Endothelial cell of umbilical vein (primary cell): Measurements from ENCODE around the gene FUBP3. TPM values are rescaled to one million over a fixed set of nuclear protein-coding genes. Genes with fewer than 3 reads are reported as not detected.

Experiments used
- BruUV-seq: library from RNA; stranded (reverse); fragments of 400-500 nt; replicated peaks from 2 replicates; lab custom pipeline; 2021; lab: Mats Ljungman, UMichigan
- CTCF ChIA-PET: fragments of 300-600, 350-600 bp; sonication (Branson Sonifier 250); formaldehyde crosslinking; loops from one replicate; lab custom pipeline; 2021; ENCODE audit warnings: antibody characterized with exemption, inconsistent platforms; lab: Charles Lee
- POLR2A ChIA-PET: fragments of 300-600, 350-600 bp; sonication (Branson Sonifier 250); formaldehyde crosslinking; loops from one replicate; lab custom pipeline; 2021; ENCODE audit warnings: antibody characterized with exemption, inconsistent platforms; lab: Charles Lee
- DNase-seq: peaks from one replicate; pipeline ENCODE4 v3.0.0-alpha.2; 2011; ENCODE audit warnings: low read depth, low spot score
- FAIRE-seq: peaks from 2 replicates; lab custom pipeline; 2011; peaks lifted over from hg19 to GRCh38; lab: Jason Lieb, UNC
- H2AFZ ChIP-seq: 2 replicates; pipeline ENCODE4 v1.6.0; 2012; ENCODE audit warnings: low read depth, low read length, control low read depth, inconsistent platforms
- H3K27ac ChIP-seq: 2 replicates; pipeline ENCODE4 v1.5.1; 2011; ENCODE audit warnings: low read depth, mild to moderate bottlenecking, control low read depth, low read length, moderate library complexity; ENCODE audit not compliant: insufficient read depth
- H3K27me3 ChIP-seq, 2 experiments: 2 replicates each; pipeline versions ENCODE4 v1.6.0 to v1.6.1; 2011; ENCODE audit warnings: low read length in 2 of 2, mixed read lengths in 1 of 2; ENCODE audit not compliant: control insufficient read depth in 2 of 2, insufficient read depth in 2 of 2
- H3K36me3 ChIP-seq, 2 experiments: 2 replicates in 1 of 2; 3 replicates in 1 of 2; pipeline ENCODE4 v1.5.1; 2011; ENCODE audit warnings: low read length in 2 of 2, mild to moderate bottlenecking in 1 of 2, moderate library complexity in 1 of 2; ENCODE audit not compliant: control insufficient read depth in 2 of 2, insufficient read depth in 2 of 2; ENCODE audit errors: extremely low read depth in 1 of 2
- H3K4me1 ChIP-seq: 3 replicates; pipeline ENCODE4 v1.5.1; 2011; ENCODE audit warnings: mild to moderate bottlenecking, low read length; ENCODE audit not compliant: control insufficient read depth, insufficient read depth; ENCODE audit errors: extremely low read depth
- H3K4me2 ChIP-seq: 2 replicates; pipeline ENCODE4 v1.6.1; 2011; ENCODE audit warnings: low read length, control low read depth, mixed read lengths; ENCODE audit not compliant: insufficient read depth
- H3K4me3 ChIP-seq, 3 experiments: fragments of 200-600 bp in 1 of 3; sonication (generic), shearing (Covaris generic) in 1 of 3; replicated peaks in 1 of 3; 2 replicates each; pipeline ENCODE4 v1.5.1; 2011 to 2016; ENCODE audit warnings: control low read depth in 3 of 3, low read length in 3 of 3, mild to moderate bottlenecking in 2 of 3, inconsistent platforms in 1 of 3, low read depth in 1 of 3, moderate library complexity in 1 of 3; ENCODE audit not compliant: insufficient read depth in 1 of 3
- H3K79me2 ChIP-seq: 2 replicates; pipeline ENCODE4 v1.6.0; 2012; ENCODE audit warnings: low read length, inconsistent platforms; ENCODE audit not compliant: control insufficient read depth, insufficient read depth
- H3K9ac ChIP-seq: replicated peaks from 2 replicates; pipeline ENCODE3; 2011; ENCODE audit warnings: low read length, control low read depth; ENCODE audit not compliant: insufficient read depth; ENCODE audit errors: extremely low read depth
- H3K9me1 ChIP-seq: replicated peaks from 3 replicates; pipeline ENCODE4 v1.6.0; 2011; ENCODE audit warnings: mild to moderate bottlenecking, low read length; ENCODE audit not compliant: control insufficient read depth, insufficient read depth; ENCODE audit errors: extremely low read depth
- H3K9me3 ChIP-seq: replicated peaks from 2 replicates; pipeline ENCODE4 v1.5.1; 2012; ENCODE audit warnings: low read length, inconsistent platforms; ENCODE audit not compliant: control insufficient read depth, insufficient read depth
- H4K20me1 ChIP-seq: replicated peaks from 2 replicates; pipeline ENCODE3; 2011; ENCODE audit warnings: mild to moderate bottlenecking, low read length; ENCODE audit not compliant: control insufficient read depth, insufficient read depth; ENCODE audit errors: extremely low read depth
- CTCF ChIP-seq, 2 donors: IDR thresholded peaks; 1 replicate in 1 of 2; 2 replicates in 1 of 2; pipeline ENCODE4 v1.5.1; 2011; ENCODE audit warnings: low read length in 2 of 2, mild to moderate bottlenecking in 2 of 2, moderate library complexity in 2 of 2, control low read depth in 1 of 2, inconsistent platforms in 1 of 2, low read depth in 1 of 2; ENCODE audit not compliant: insufficient read depth in 1 of 2; ENCODE audit errors: extremely low read depth in 1 of 2
- EZH2 ChIP-seq: IDR thresholded peaks from 2 replicates; pipeline ENCODE4 v1.6.1; 2012; ENCODE audit warnings: borderline replicate concordance, low read depth, mild to moderate bottlenecking, moderate library complexity, low read length, inconsistent platforms; ENCODE audit not compliant: severe bottlenecking
- FOS ChIP-seq: IDR thresholded peaks from 2 replicates; pipeline ENCODE4 v1.6.1; 2011; ENCODE audit warnings: mild to moderate bottlenecking, low read length, moderate library complexity, borderline replicate concordance; ENCODE audit not compliant: insufficient read depth
- GATA2 ChIP-seq: IDR thresholded peaks from 2 replicates; pipeline ENCODE4 v1.7.0; 2011; ENCODE audit warnings: low read depth, mild to moderate bottlenecking, moderate library complexity, mixed read lengths, low read length; ENCODE audit not compliant: insufficient read length, insufficient read depth
- JUN ChIP-seq: IDR thresholded peaks from 2 replicates; pipeline ENCODE4 v1.6.1; 2011; ENCODE audit warnings: borderline replicate concordance, low read depth; ENCODE audit not compliant: insufficient read length, insufficient read depth
- MAX ChIP-seq: IDR thresholded peaks from 2 replicates; pipeline ENCODE4 v1.6.1; 2011; ENCODE audit not compliant: insufficient read depth, insufficient read length
- MYC ChIP-seq: IDR thresholded peaks from one replicate; pipeline ENCODE4 v1.6.1; 2011; ENCODE audit warnings: mild to moderate bottlenecking, low read depth, low read length
- POLR2A ChIP-seq: IDR thresholded peaks from 2 replicates; pipeline ENCODE4 v1.6.1; 2012; ENCODE audit warnings: low read depth, mild to moderate bottlenecking, control low read depth, low read length
- POLR2AphosphoS5 ChIP-seq: IDR thresholded peaks from 2 replicates; pipeline ENCODE4 v1.6.1; 2012; ENCODE audit warnings: low read depth, mild to moderate bottlenecking, control low read depth, low read length, moderate library complexity; ENCODE audit not compliant: insufficient read depth
- dilution Hi-C: fragments of 300-500 bp; cut with MboI; formaldehyde crosslinking; loops from one replicate; pipeline ENCODE4 v1.15.0; 2019; ENCODE audit warnings: low sequenced_read_pairs; ENCODE audit not compliant: extremely low pct_ligation_motif_present
- intact Hi-C: fragments of 100-400 bp; cut with micrococcal nuclease; formaldehyde crosslinking; loops from one replicate; pipeline ENCODE4 v1.10.0; 2022
- polyA plus RNA-seq, 4 experiments: library from polyadenylated mRNA; depleted of rRNA in 3 of 4; stranded (reverse) in 3 of 4; unstranded in 1 of 4; fragments of >200 nt; gene quantifications; 2 replicates each; pipeline versions ENCODE4 v1.2.1 to v1.2.3, GENCODE V29; 2011 to 2012; ENCODE audit warnings: missing spikeins in 1 of 4
- total RNA-seq: library from RNA; stranded (reverse); gene quantifications from 2 replicates; pipeline ENCODE4 v1.2.3, GENCODE V29; 2021

FUBP3 gene
- total and polyA plus RNA-seq, 2 donors (not counting 3 experiments of a cell fraction or from before 2014, with no cell fraction given): 19.4 to 50.9 TPM

GRCh38 chr9:130630071-130630450 lies 50.7 kb downstream of the FUBP3 start:
- CTCF ChIA-PET: interaction anchor here (1.1 kb wide), 1 partner anchor 12 kb away, joined by 3 read pairs; no protein-coding TSS in a partner anchor

More at GRCh38 chr9:130630071-130630450, 50.7 kb downstream of the FUBP3 start:
- H3K36me3 ChIP-seq: peaks cover 13 to 62% of the 10 kb centered on the region in 2 experiments
- H3K27ac ChIP-seq: no peak overlapping the region
- FAIRE-seq (no peak), DNase-seq (no peak)
- no peak overlapping the region for H3K9ac ChIP-seq
- H3K4me1 ChIP-seq: no peaks in the 10 kb centered on the region
- H3K79me2 ChIP-seq: no peaks in the 10 kb centered on the region
- H3K4me2 ChIP-seq: no peak overlapping the region
- BruUV-seq: no TSS peak
- no peak overlapping the region for H2AFZ ChIP-seq
- POLR2A ChIA-PET: no interaction called here
- no peaks in the 10 kb centered on the region for H3K27me3 ChIP-seq
- H3K9me1 ChIP-seq: no peaks in the 10 kb centered on the region
- intact Hi-C loops (no loop called here), dilution Hi-C loops (no loop called here)
- TF ChIP-seq EZH2 (no peak), MAX (no peak), CTCF (IDR thresholded peaks at IDR 0.05; ENCODE audit: extremely low read depth in 1 of 2, insufficient read depth in 1 of 2, low read depth in 1 of 2, low read length in 2 of 2) (no peak), MYC (no peak), FOS (no peak), JUN (no peak), POLR2AphosphoS5 (no peak), POLR2A (no peak), GATA2 (no peak)
- no peaks in the 10 kb centered on the region for H4K20me1 ChIP-seq
- no peak overlapping the region for H3K4me3 ChIP-seq
- H3K9me3 ChIP-seq: no peaks in the 10 kb centered on the region
